H1 (cell line): ENCODE results near the gene ARHGEF11. TPM values are rescaled to one million over a fixed set of nuclear protein-coding genes. Genes with fewer than 3 reads are reported as not detected.
A peak's percentile ranks its signal among the peaks of the same experiment; 100 is the strongest.

Experiments used
- CTCF ChIA-PET: fragments of 300-600 bp; sonication (Branson Sonifier 250); formaldehyde crosslinking; loops from one replicate; lab custom pipeline; 2021; ENCODE audit not compliant: partially characterized antibody; lab: Charles Lee
- POLR2A ChIA-PET: fragments of 300-600 bp; sonication (Branson Sonifier 250); formaldehyde crosslinking; loops from one replicate; lab custom pipeline; 2021; ENCODE audit warnings: inconsistent platforms; ENCODE audit not compliant: partially characterized antibody; lab: Charles Lee
- DNase-seq, 2 experiments: peaks; one replicate each; pipeline versions ENCODE4 v3.0.0 to v3.0.0-alpha.2; 2010 to 2022; ENCODE audit warnings: low spot score in 2 of 2, low read depth in 1 of 2, mixed read lengths in 1 of 2
- FAIRE-seq: peaks from 2 replicates; lab custom pipeline; 2011; peaks lifted over from hg19 to GRCh38; lab: Jason Lieb, UNC
- H2AFZ ChIP-seq: 2 replicates; pipeline ENCODE4 v1.8.1; 2012; ENCODE audit warnings: low read length, inconsistent platforms
- H2AK5ac ChIP-seq: 2 replicates; pipeline ENCODE4 v1.6.1; 2013; ENCODE audit warnings: low read depth, low read length
- H2BK120ac ChIP-seq: replicated peaks from 2 replicates; pipeline ENCODE3; 2013; ENCODE audit warnings: low read depth, low read length, inconsistent platforms
- H2BK12ac ChIP-seq: 2 replicates; pipeline ENCODE4 v1.6.1; 2013; ENCODE audit warnings: low read depth, low read length
- H2BK15ac ChIP-seq: 2 replicates; pipeline ENCODE4 v1.6.1; 2013; ENCODE audit warnings: low read length
- H2BK20ac ChIP-seq: 2 replicates; pipeline ENCODE4 v1.6.1; 2013; ENCODE audit warnings: low read length
- H2BK5ac ChIP-seq: 2 replicates; pipeline ENCODE4 v1.6.1; 2013; ENCODE audit warnings: low read depth, low read length
- H3K14ac ChIP-seq: 2 replicates; pipeline ENCODE4 v1.6.1; 2013; ENCODE audit warnings: inconsistent platforms; ENCODE audit not compliant: insufficient read length
- H3K18ac ChIP-seq: 2 replicates; pipeline ENCODE4 v1.6.1; 2013; ENCODE audit warnings: low read length; ENCODE audit errors: extremely low read depth
- H3K23ac ChIP-seq: 2 replicates; pipeline ENCODE4 v1.6.1; 2013; ENCODE audit warnings: inconsistent platforms; ENCODE audit not compliant: insufficient read length
- H3K23me2 ChIP-seq: 2 replicates; pipeline ENCODE4 v1.6.1; 2013; ENCODE audit warnings: low read depth, low read length
- H3K27ac ChIP-seq: 2 replicates; pipeline ENCODE4 v1.6.1; 2011; ENCODE audit warnings: low read depth, low read length, inconsistent platforms
- H3K27me3 ChIP-seq, 4 experiments: replicated peaks in 1 of 4; 1 replicate in 1 of 4; 2 replicates in 3 of 4; pipeline versions ENCODE4 v1.6.1 to v1.8.1; 2011 to 2013; ENCODE audit warnings: low read length in 3 of 4, mild to moderate bottlenecking in 3 of 4, inconsistent platforms in 2 of 4, mixed read lengths in 2 of 4, moderate library complexity in 1 of 4; ENCODE audit not compliant: control insufficient read depth in 3 of 4, insufficient read depth in 3 of 4; ENCODE audit errors: extremely low read depth in 1 of 4
- H3K36me3 ChIP-seq, 4 experiments: 2 replicates each; pipeline versions ENCODE4 v1.6.1 to v1.8.1; 2011 to 2013; ENCODE audit warnings: mild to moderate bottlenecking in 4 of 4, low read length in 3 of 4, moderate library complexity in 2 of 4, control low read depth in 1 of 4, inconsistent platforms in 1 of 4; ENCODE audit not compliant: insufficient read depth in 4 of 4, control insufficient read depth in 2 of 4
- H3K4ac ChIP-seq: replicated peaks from 2 replicates; pipeline ENCODE3; 2013; ENCODE audit warnings: low read length, low read depth, mixed read lengths, inconsistent platforms; ENCODE audit not compliant: insufficient read length
- H3K4me1 ChIP-seq, 4 experiments: replicated peaks in 1 of 4; 1 replicate in 1 of 4; 2 replicates in 3 of 4; pipeline versions ENCODE4 v1.6.1 to v1.8.1; 2011 to 2013; ENCODE audit warnings: low read length in 3 of 4, inconsistent platforms in 2 of 4, mixed read lengths in 1 of 4; ENCODE audit not compliant: insufficient read depth in 4 of 4, control insufficient read depth in 3 of 4
- H3K4me2 ChIP-seq, 2 experiments: 2 replicates each; pipeline versions ENCODE4 v1.6.1 to v1.8.1; 2011 to 2013; ENCODE audit warnings: low read depth in 2 of 2, low read length in 2 of 2, control low read depth in 1 of 2, inconsistent platforms in 1 of 2, mild to moderate bottlenecking in 1 of 2; ENCODE audit not compliant: insufficient read depth in 1 of 2
- H3K4me3 ChIP-seq, 4 experiments: fragments of 200-600, 300-600 bp in 1 of 4; sonication (generic), shearing (Covaris generic), sonication (Bioruptor Twin) in 1 of 4; 2 replicates each; pipeline versions ENCODE4 v1.5.1 to v1.8.1; 2011 to 2016; ENCODE audit warnings: low read length in 4 of 4, low read depth in 3 of 4, control low read depth in 2 of 4, inconsistent platforms in 2 of 4, mild to moderate bottlenecking in 2 of 4, mixed read lengths in 1 of 4, moderate library complexity in 1 of 4; ENCODE audit not compliant: insufficient read depth in 2 of 4; ENCODE audit errors: extremely low read depth in 1 of 4
- H3K56ac ChIP-seq: replicated peaks from 2 replicates; pipeline ENCODE3; 2013; ENCODE audit warnings: low read depth, mild to moderate bottlenecking, mixed read lengths, low read length, inconsistent platforms; ENCODE audit not compliant: insufficient read length
- H3K79me1 ChIP-seq: 2 replicates; pipeline ENCODE4 v1.6.1; 2013; ENCODE audit warnings: low read depth, low read length, control low read depth
- H3K79me2 ChIP-seq, 2 experiments: 2 replicates each; pipeline versions ENCODE4 v1.6.1 to v1.8.1; 2012 to 2013; ENCODE audit warnings: low read length in 2 of 2, mild to moderate bottlenecking in 2 of 2, inconsistent platforms in 1 of 2; ENCODE audit not compliant: insufficient read depth in 2 of 2, control insufficient read depth in 1 of 2
- H3K9ac ChIP-seq, 4 experiments: replicated peaks in 1 of 4; 1 replicate in 1 of 4; 2 replicates in 3 of 4; pipeline versions ENCODE4 v1.6.1 to v1.8.1; 2011 to 2013; ENCODE audit warnings: low read depth in 3 of 4, low read length in 3 of 4, control low read depth in 2 of 4, mild to moderate bottlenecking in 2 of 4, moderate library complexity in 2 of 4, inconsistent platforms in 1 of 4; ENCODE audit errors: extremely low read depth in 1 of 4
- H3K9me3 ChIP-seq, 2 experiments: 2 replicates each; pipeline versions ENCODE4 v1.6.1 to v1.8.1; 2012 to 2013; ENCODE audit warnings: mild to moderate bottlenecking in 2 of 2, moderate library complexity in 2 of 2, control low read depth in 1 of 2, inconsistent platforms in 1 of 2, low read depth in 1 of 2, low read length in 1 of 2, mixed read lengths in 1 of 2; ENCODE audit not compliant: insufficient read depth in 2 of 2
- H4K20me1 ChIP-seq, 2 experiments: replicated peaks in 1 of 2; 2 replicates each; pipeline versions ENCODE3 to v1.8.1; 2011 to 2013; ENCODE audit warnings: inconsistent platforms in 2 of 2, low read length in 2 of 2, mild to moderate bottlenecking in 1 of 2; ENCODE audit not compliant: insufficient read depth in 2 of 2, control insufficient read depth in 1 of 2
- H4K5ac ChIP-seq: 2 replicates; pipeline ENCODE4 v1.6.1; 2013; ENCODE audit warnings: low read length, low read depth, mixed read lengths, inconsistent platforms; ENCODE audit not compliant: insufficient read length
- H4K8ac ChIP-seq: 2 replicates; pipeline ENCODE4 v1.8.0; 2013; ENCODE audit warnings: mild to moderate bottlenecking, moderate library complexity, low read length, inconsistent platforms; ENCODE audit not compliant: insufficient read depth; ENCODE audit errors: extremely low read depth
- H4K91ac ChIP-seq: replicated peaks from 2 replicates; pipeline ENCODE3; 2013; ENCODE audit warnings: low read length, mixed read lengths, inconsistent platforms; ENCODE audit not compliant: insufficient read length
- ATF2 ChIP-seq: IDR thresholded peaks from 2 replicates; pipeline ENCODE4 v1.6.1; 2012; ENCODE audit warnings: low read length, inconsistent platforms
- BACH1 ChIP-seq: IDR thresholded peaks from 2 replicates; pipeline ENCODE4 v1.6.1; 2012; ENCODE audit warnings: low read length, improper control_type of control experiment
- CBX8 ChIP-seq: fragments of 300-800, 300-1000 bp; sonication (generic); IDR thresholded peaks from 2 replicates; pipeline ENCODE4 v1.7.1; 2016; ENCODE audit warnings: low read depth, low read length, borderline replicate concordance
- CEBPB ChIP-seq: IDR thresholded peaks from 2 replicates; pipeline ENCODE4 v1.6.1; 2012; ENCODE audit warnings: low read depth, low read length
- CHD1 ChIP-seq: IDR thresholded peaks from 2 replicates; pipeline ENCODE4 v1.6.1; 2012; ENCODE audit warnings: low read depth, low read length, improper control_type of control experiment
- EZH2 ChIP-seq: fragments of 200-600 bp; sonication (generic); IDR thresholded peaks from 2 replicates; pipeline ENCODE4 v1.7.1; 2012; ENCODE audit warnings: low read depth, mild to moderate bottlenecking, moderate library complexity, low read length, inconsistent platforms; ENCODE audit not compliant: severe bottlenecking
- MAX ChIP-seq: IDR thresholded peaks from 2 replicates; pipeline ENCODE4 v1.6.1; 2012; ENCODE audit warnings: inconsistent platforms
- NANOG ChIP-seq: IDR thresholded peaks from 2 replicates; pipeline ENCODE4 v1.6.1; 2011; ENCODE audit warnings: low read length, low read depth, mild to moderate bottlenecking, inconsistent platforms; ENCODE audit not compliant: insufficient read depth, poor library complexity, severe bottlenecking
- POLR2AphosphoS5 ChIP-seq: IDR thresholded peaks from 2 replicates; pipeline ENCODE4 v1.6.1; 2011; ENCODE audit warnings: low read depth, low read length
- RAD21 ChIP-seq, 2 experiments: IDR thresholded peaks in 1 of 2; conservative IDR thresholded peaks in 1 of 2; 2 replicates each; pipeline ENCODE4 v1.6.1; 2011; ENCODE audit warnings: low read depth in 2 of 2, low read length in 2 of 2, improper control_type of control experiment in 1 of 2, inconsistent platforms in 1 of 2, mild to moderate bottlenecking in 1 of 2, moderate library complexity in 1 of 2
- SIX5 ChIP-seq: IDR thresholded peaks from 2 replicates; pipeline ENCODE4 v1.6.1; 2011; ENCODE audit warnings: mild to moderate bottlenecking, low read depth, low read length
- TCF12 ChIP-seq: IDR thresholded peaks from 2 replicates; pipeline ENCODE4 v1.6.1; 2011; ENCODE audit warnings: low read depth, mild to moderate bottlenecking, low read length
- WGBS, 2 experiments: shearing (Covaris generic) in 1 of 2; methylation state at CpG; one replicate each; pipeline versions ENCODE4 v1.1.6 to v1.1.7; 2013 to 2015; ENCODE audit warnings: low lambda C conversion rate in 2 of 2, mixed read lengths in 2 of 2, inconsistent platforms in 1 of 2, low coverage in 1 of 2, missing lambda C conversion rate in 1 of 2; ENCODE audit not compliant: insufficient replicate concordance in 2 of 2, insufficient coverage in 1 of 2, insufficient read length in 1 of 2; ENCODE audit errors: extremely low coverage in 1 of 2, missing lambda C conversion rate in 1 of 2; 5-methylcytosine and 5-hydroxymethylcytosine counted together
- polyA plus RNA-seq, 7 experiments: library from polyadenylated mRNA; depleted of rRNA in 3 of 7; stranded (reverse) in 5 of 7; unstranded in 2 of 7; fragments of >200 nt in 5 of 7; fragments of 200-250 nt in 2 of 7; gene quantifications; 1 replicate in 5 of 7; 2 replicates in 1 of 7; 4 replicates in 1 of 7; pipeline versions ENCODE4 v1.2.1 to v1.2.3, GENCODE V29; 2011 to 2013; ENCODE audit warnings: missing spikeins in 2 of 7, mixed read lengths in 2 of 7
- total RNA-seq: library from RNA; stranded (reverse); fragmentation: NEBNext Ultra II Directional; extraction: Animal tissue kit (Norgen Biotek cat#: 25700); gene quantifications from 2 replicates; pipeline ENCODE4 v1.2.1, GENCODE V29; 2021

ARHGEF11 gene
- total and polyA plus RNA-seq, 2 of the 8 experiments (the other 6 are each of a cell fraction or from before 2014, with no cell fraction given), result 19.9 to 33.1 TPM

- Histone ChIP-seq H2BK12ac (no peak overlapping the region), H3K79me2 (peaks cover 0 to 67% of the 10 kb centered on the region in 2 experiments), H2BK15ac (no peak overlapping the region), H4K8ac (no peak overlapping the region), H3K9me3 (no peaks in the 10 kb centered on the region), H2BK5ac (no peak overlapping the region), H4K91ac (no peak overlapping the region), H4K20me1 (peaks cover 4 to 12% of the 10 kb centered on the region in 2 experiments), H2AFZ (no peak overlapping the region), H3K4me3 (peak overlapping the region; percentile 57 to 99 (median 89); a peak in 7 of 8 replicates), H3K14ac (no peak overlapping the region), H3K79me1 (peaks cover 2% of the 10 kb centered on the region; the same call in 1 of the 2 replicates), H2BK20ac (no peak overlapping the region), H3K27me3 (no peaks in the 10 kb centered on the region), H3K36me3 (no peaks in the 10 kb centered on the region), H3K4me2 (peak overlapping the region; percentile 82 to 93), H3K4me1 (peaks cover 4 to 13% (median 7%) of the 10 kb centered on the region in 4 experiments; a peak in 4 of 7 replicates), H3K23ac (no peak overlapping the region), H3K9ac (no peak overlapping the region; a peak in 1 of 7 replicates), H4K5ac (no peak overlapping the region), H3K23me2 (no peaks in the 10 kb centered on the region; the same call in 1 of the 2 replicates), H2BK120ac (no peak overlapping the region), H3K18ac (no peak overlapping the region), H3K4ac (no peak overlapping the region), H3K56ac (no peak overlapping the region), H2AK5ac (no peak overlapping the region), H3K27ac (no peak overlapping the region)
- ChIA-PET CTCF (interaction anchor here (0.7 to 1.9 kb wide), 7 partner anchors 10 to 113 kb away, joined by 3 to 8 read pairs (median 4); no protein-coding TSS in a partner anchor), POLR2A (interaction anchor here (1.3 to 2.0 kb wide), 4 partner anchors 9 to 47 kb away, joined by 3 to 10 read pairs (median 4); no protein-coding TSS in a partner anchor)
- DNase-seq (no peak), FAIRE-seq (no peak)
- 77% methylated on average over 2 of the region's 2 CpGs; no CpG with 5 or more reads in 1 of the 2 experiments for WGBS, 2 experiments
- TF ChIP-seq EZH2 (no peak), NANOG (no peak), CBX8 (no peak), BACH1 (no peak), SIX5 (no peak), TCF12 (no peak), RAD21 (IDR thresholded peaks at IDR 0.05 in 1 of 2, conservative IDR thresholded peaks at IDR 0.05 in 1 of 2; ENCODE audit: low read depth in 2 of 2, low read length in 2 of 2) (no peak), POLR2AphosphoS5 (no peak), CHD1 (no peak), MAX (no peak), CEBPB (no peak), ATF2 (no peak)
Observed at GRCh38 chr1:157043685-157044084, 1.9 kb downstream of the ARHGEF11 start.
